Measurements from ENCODE around the gene ACAP2.

DNA sequence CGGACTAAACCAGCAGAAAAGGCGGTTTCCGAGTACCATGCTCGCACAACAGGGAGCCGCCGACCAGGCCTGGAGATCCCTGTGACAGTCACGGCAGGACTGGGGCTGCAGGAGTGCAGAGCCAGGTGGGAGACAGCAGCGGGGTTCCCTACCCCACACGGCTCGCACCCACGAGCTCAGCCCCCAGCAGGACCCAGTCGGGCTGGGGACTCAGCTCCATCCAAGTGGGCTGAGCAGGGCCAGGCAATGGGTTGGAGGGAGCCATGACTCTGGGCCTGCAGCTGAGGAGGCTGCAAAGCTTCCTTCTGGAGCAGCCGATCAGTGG, 187.7 kb downstream of the ACAP2 start:
- TF ChIP-seq, protein P1, sequence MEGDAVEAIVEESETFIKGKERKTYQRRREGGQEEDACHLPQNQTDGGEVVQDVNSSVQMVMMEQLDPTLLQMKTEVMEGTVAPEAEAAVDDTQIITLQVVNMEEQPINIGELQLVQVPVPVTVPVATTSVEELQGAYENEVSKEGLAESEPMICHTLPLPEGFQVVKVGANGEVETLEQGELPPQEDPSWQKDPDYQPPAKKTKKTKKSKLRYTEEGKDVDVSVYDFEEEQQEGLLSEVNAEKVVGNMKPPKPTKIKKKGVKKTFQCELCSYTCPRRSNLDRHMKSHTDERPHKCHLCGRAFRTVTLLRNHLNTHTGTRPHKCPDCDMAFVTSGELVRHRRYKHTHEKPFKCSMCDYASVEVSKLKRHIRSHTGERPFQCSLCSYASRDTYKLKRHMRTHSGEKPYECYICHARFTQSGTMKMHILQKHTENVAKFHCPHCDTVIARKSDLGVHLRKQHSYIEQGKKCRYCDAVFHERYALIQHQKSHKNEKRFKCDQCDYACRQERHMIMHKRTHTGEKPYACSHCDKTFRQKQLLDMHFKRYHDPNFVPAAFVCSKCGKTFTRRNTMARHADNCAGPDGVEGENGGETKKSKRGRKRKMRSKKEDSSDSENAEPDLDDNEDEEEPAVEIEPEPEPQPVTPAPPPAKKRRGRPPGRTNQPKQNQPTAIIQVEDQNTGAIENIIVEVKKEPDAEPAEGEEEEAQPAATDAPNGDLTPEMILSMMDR (IDR thresholded peaks at IDR 0.05), result no peak
- no peak for TF ChIP-seq POLR2A (IDR thresholded peaks at IDR 0.05)

Measured in tibial nerve (tissue), 3 donors.